ENCODE measurements around the gene PIK3C2A. TPM values are rescaled to one million over a fixed set of nuclear protein-coding genes. Genes with fewer than 3 reads are reported as not detected.

Gene PIK3C2A
- polyA plus RNA-seq, 6 donors from 2014 or later = 6.0 to 14.2 (median 12.3) TPM

- Mint-ChIP-seq H3K36me3 (peaks cover 0 to 10% of the 10 kb centered on the region in 2 donors), H3K9me3 (no peaks in the 10 kb centered on the region), H3K27ac (peak overlapping the region in 3 of 6 donors; percentile 80 to 95 (median 87)), H3K4me3 (peak overlapping the region in 2 of 8 donors; percentile 12 to 77), H3K27me3 (no peaks in the 10 kb centered on the region), H3K4me1 (peaks cover 31 to 60% (median 58%) of the 10 kb centered on the region in 3 donors)
- ATAC-seq (ENCODE audit: low read depth in 2 of 2) (no peak), DNase-seq (no peak)
These were observed 44.5 kb downstream of the PIK3C2A start for GRCh38 chr11:17163291-17163690.

- DNase-seq (no peak), ATAC-seq (ENCODE audit: low read depth in 2 of 2) (no peak)
- Mint-ChIP-seq H3K4me1 (peaks cover 31 to 60% (median 58%) of the 10 kb centered on the region in 3 donors), H3K36me3 (peaks cover 0 to 5% of the 10 kb centered on the region in 2 donors), H3K4me3 (peak overlapping the region in 4 of 8 donors; percentile 10 to 77 (median 37)), H3K27ac (peak overlapping the region in 4 of 6 donors; percentile 47 to 95 (median 61)), H3K27me3 (no peaks in the 10 kb centered on the region), H3K9me3 (no peaks in the 10 kb centered on the region)
These were observed 45.4 kb downstream of the PIK3C2A start for GRCh38 chr11:17162376-17162775.

GRCh38 chr11:17161515-17161914, 46.3 kb downstream of the PIK3C2A start:
- no peaks in the 10 kb centered on the region for H3K27me3 Mint-ChIP-seq
- peak in 1 of 2 donors; percentile 37 for ATAC-seq (ENCODE audit: low read depth in 2 of 2)
- H3K36me3 Mint-ChIP-seq = peaks cover 0 to 5% of the 10 kb centered on the region in 2 donors
- H3K4me1 Mint-ChIP-seq = peaks cover 27 to 56% (median 52%) of the 10 kb centered on the region in 3 donors
- no peaks in the 10 kb centered on the region for H3K9me3 Mint-ChIP-seq
- no peak for DNase-seq
- H3K4me3 Mint-ChIP-seq = peak overlapping the region in 4 of 8 donors; percentile 15 to 77 (median 36)
- H3K27ac Mint-ChIP-seq = peak overlapping the region in 3 of 6 donors; percentile 28 to 83 (median 57)

GRCh38 chr11:17159441-17159840, 48.3 kb downstream of the PIK3C2A start:
- H3K27me3 Mint-ChIP-seq = no peaks in the 10 kb centered on the region
- H3K27ac Mint-ChIP-seq = peak overlapping the region in 1 of 6 donors; percentile 86
- no peak overlapping the region for H3K4me3 Mint-ChIP-seq
- H3K36me3 Mint-ChIP-seq = peaks cover 0 to 13% of the 10 kb centered on the region in 2 donors
- no peaks in the 10 kb centered on the region for H3K9me3 Mint-ChIP-seq
- no peak for DNase-seq
- no peak for ATAC-seq (ENCODE audit: low read depth in 2 of 2)
- peaks cover 31 to 56% (median 53%) of the 10 kb centered on the region in 3 donors for H3K4me1 Mint-ChIP-seq

Other genes with a start within 250 kb of the PIK3C2A start
- gene PLEKHA7, start 193.6 kb downstream of the PIK3C2A start, polyA plus RNA-seq (ENCODE audit: low read depth in 6 of 6) = under 1 TPM in 2 of 6 donors, not detected in 4; 0.15 to 0.16 TPM
- gene RPS13, start 130.3 kb downstream of the PIK3C2A start, polyA plus RNA-seq (ENCODE audit: low read depth in 6 of 6) = 1,000 to 10,000 TPM; 1,851 to 2,562 (median 2,352) TPM
- 10 to 100 TPM; 14.2 to 23.9 (median 20.7) TPM for gene NUCB2, start 68.8 kb upstream of the PIK3C2A start, polyA plus RNA-seq (ENCODE audit: low read depth in 6 of 6)
- under 1 TPM in 2 of 6 donors, not detected in 4; 0.19 to 0.20 TPM for gene NCR3LG1, start 143.8 kb upstream of the PIK3C2A start, polyA plus RNA-seq (ENCODE audit: low read depth in 6 of 6)
- under 1 TPM in 2 of 6 donors, not detected in 4; 0.49 to 0.67 TPM for gene KCNJ11, start 180.7 kb upstream of the PIK3C2A start, polyA plus RNA-seq (ENCODE audit: low read depth in 6 of 6)